GM12891 (cell line): ENCODE results near the gene BRD3.

Experiments used
- PAX5 ChIP-seq: IDR thresholded peaks from 2 replicates; pipeline ENCODE4 v1.6.1; 2011; ENCODE audit warnings: low read length, moderate library complexity, mild to moderate bottlenecking; ENCODE audit not compliant: insufficient read depth, severe bottlenecking
- POLR2A ChIP-seq: IDR thresholded peaks from 2 replicates; pipeline ENCODE4 v1.6.1; 2011; ENCODE audit warnings: low read depth, low read length, control low read depth
- POLR2AphosphoS5 ChIP-seq: IDR thresholded peaks from 2 replicates; pipeline ENCODE4 v1.6.1; 2011; ENCODE audit warnings: low read depth, low read length, control low read depth
- POU2F2 ChIP-seq: IDR thresholded peaks from 2 replicates; pipeline ENCODE4 v1.6.1; 2011; ENCODE audit warnings: low read depth, mild to moderate bottlenecking, control low read depth, low read length, moderate library complexity
- SPI1 ChIP-seq: IDR thresholded peaks from 2 replicates; pipeline ENCODE4 v1.6.1; 2011; ENCODE audit warnings: low read depth, low read length, control low read depth
- TAF1 ChIP-seq: IDR thresholded peaks from 2 replicates; pipeline ENCODE4 v1.6.1; 2011; ENCODE audit warnings: low read depth, low read length, control low read depth

DNA sequence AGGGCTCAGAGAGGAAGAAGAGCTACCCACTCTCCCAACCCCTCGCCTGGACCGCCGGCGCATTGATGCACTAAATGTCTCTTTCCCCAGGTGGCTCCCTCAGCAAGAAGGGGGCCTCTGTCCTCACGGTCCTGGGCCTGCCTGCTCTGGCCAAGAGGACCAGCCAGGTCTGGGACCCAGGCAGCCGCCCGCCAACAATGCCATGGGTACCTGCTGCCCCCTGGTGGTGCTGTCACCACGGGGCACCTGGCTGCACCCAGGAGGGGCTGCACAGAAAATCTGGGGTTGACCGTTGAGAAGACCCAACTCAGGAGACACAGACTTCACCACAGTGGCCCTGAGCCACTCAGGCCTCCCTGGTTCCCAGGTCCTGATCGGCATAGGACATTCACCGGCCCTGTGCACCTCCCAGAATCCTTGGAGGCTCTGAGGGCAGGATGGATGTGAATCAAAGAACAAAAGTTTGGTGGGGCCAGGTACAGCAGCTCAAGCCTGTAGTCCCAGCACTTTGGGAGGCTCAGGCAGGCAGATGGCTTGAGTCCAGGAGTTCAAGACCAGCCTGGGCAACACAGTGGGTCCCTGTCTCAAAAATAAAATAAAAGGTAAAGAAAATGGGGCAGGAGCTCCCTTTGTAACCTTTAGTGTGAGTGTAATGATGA is 73.3 kb downstream of the BRD3 start:
- no peak for TF ChIP-seq POLR2A
- TF ChIP-seq POLR2AphosphoS5 = no peak
- no peak for TF ChIP-seq SPI1
- no peak for TF ChIP-seq TAF1
- TF ChIP-seq PAX5 = no peak
- TF ChIP-seq POU2F2 = 0 out of 2 replicates have a peak, but pooled peaks have one; percentile 37
